Activated CD4-positive, alpha-beta memory T cell treated with anti-CD3 and anti-CD28 coated beads, Interleukin-2, amount 10 ng/mL, durations not matched to agents 7 days and 5 days (primary cell): ENCODE results near the gene SNRPF. TPM values are rescaled to one million over a fixed set of nuclear protein-coding genes. Genes with fewer than 3 reads are reported as not detected.

Experiments used
- CTCF ChIA-PET: fragments of 350-600 bp; sonication (Branson Sonifier 250); formaldehyde crosslinking; loops from one replicate; lab custom pipeline; 2021; ENCODE audit warnings: antibody characterized with exemption, inconsistent platforms; lab: Charles Lee
- POLR2A ChIA-PET: fragments of 350-600 bp; sonication (Branson Sonifier 250); formaldehyde crosslinking; loops from one replicate; lab custom pipeline; 2021; ENCODE audit warnings: antibody characterized with exemption; lab: Charles Lee
- DNase-seq: peaks from one replicate; pipeline ENCODE4 v3.0.0-alpha.2; 2020
- H3K27ac Mint-ChIP-seq: one replicate; pipeline ENCODE4 v1.8.0; 2021; ENCODE audit warnings: mild to moderate bottlenecking, mixed read lengths
- H3K27me3 Mint-ChIP-seq: one replicate; pipeline ENCODE4 v1.8.0; 2021; ENCODE audit warnings: mixed read lengths
- H3K36me3 Mint-ChIP-seq: one replicate; pipeline ENCODE4 v1.8.0; 2021; ENCODE audit warnings: low read depth, mixed read lengths
- H3K4me1 Mint-ChIP-seq: one replicate; pipeline ENCODE4 v1.8.0; 2021; ENCODE audit warnings: mixed read lengths
- H3K4me3 Mint-ChIP-seq: one replicate; pipeline ENCODE4 v1.8.0; 2021; ENCODE audit warnings: mild to moderate bottlenecking, mixed read lengths
- H3K9me3 Mint-ChIP-seq: one replicate; pipeline ENCODE4 v1.8.0; 2021; ENCODE audit warnings: mixed read lengths
- total RNA-seq, 2 experiments: library from RNA; stranded (reverse); gene quantifications; one replicate each; pipeline ENCODE4 v1.2.3, GENCODE V29; 2021

Gene SNRPF
- total RNA-seq, 2 experiments from 2014 or later, result 32.0 to 33.1 TPM

GRCh38 chr12:95870897-95871296 lies 12.1 kb downstream of the SNRPF start:
- no peak overlapping the region for H3K4me3 Mint-ChIP-seq
- H3K4me1 Mint-ChIP-seq, result no peaks in the 10 kb centered on the region
- H3K9me3 Mint-ChIP-seq, result no peaks in the 10 kb centered on the region
- H3K36me3 Mint-ChIP-seq, result peaks cover 36% of the 10 kb centered on the region
- H3K27ac Mint-ChIP-seq, result no peak overlapping the region
- no peak for DNase-seq
- H3K27me3 Mint-ChIP-seq, result no peaks in the 10 kb centered on the region
- ChIA-PET CTCF (interaction anchor here (1.4 kb wide), 1 partner anchor 14 kb away, joined by 3 read pairs; no protein-coding TSS in a partner anchor), POLR2A (no interaction called here)

GRCh38 chr12:95874452-95874851 lies 15.7 kb downstream of the SNRPF start:
- POLR2A ChIA-PET, result interaction anchor here (2.8 kb wide), 1 partner anchor 11 kb away, joined by 6 read pairs; no protein-coding TSS in a partner anchor
- no peaks in the 10 kb centered on the region for H3K27me3 Mint-ChIP-seq
- peaks cover 19% of the 10 kb centered on the region for H3K36me3 Mint-ChIP-seq
- H3K27ac Mint-ChIP-seq, result no peak overlapping the region
- H3K4me3 Mint-ChIP-seq, result no peak overlapping the region
- H3K4me1 Mint-ChIP-seq, result no peaks in the 10 kb centered on the region
- H3K9me3 Mint-ChIP-seq, result no peaks in the 10 kb centered on the region
- no peak for DNase-seq
- CTCF ChIA-PET, result no interaction called here

- POLR2A ChIA-PET, result interaction anchor here (1.7 to 2.3 kb wide), 2 partner anchors 12 to 19 kb away, joined by 4 to 8 read pairs; partner anchors contain the start of gene SNRPF
- no peak for DNase-seq
- H3K4me1 Mint-ChIP-seq, result no peaks in the 10 kb centered on the region
- H3K27me3 Mint-ChIP-seq, result no peaks in the 10 kb centered on the region
- no peaks in the 10 kb centered on the region for H3K9me3 Mint-ChIP-seq
- H3K36me3 Mint-ChIP-seq, result peaks cover 3% of the 10 kb centered on the region
- no peak overlapping the region for H3K4me3 Mint-ChIP-seq
- CTCF ChIA-PET, result interaction anchor here (1.2 kb wide), 1 partner anchor 121 kb away, joined by 3 read pairs; no protein-coding TSS in a partner anchor
- H3K27ac Mint-ChIP-seq, result no peak overlapping the region
Measured at GRCh38 chr12:95877622-95878021, 18.9 kb downstream of the SNRPF start.

- Mint-ChIP-seq H3K27ac (no peak overlapping the region), H3K36me3 (no peaks in the 10 kb centered on the region), H3K4me3 (no peak overlapping the region), H3K27me3 (peaks cover 4% of the 10 kb centered on the region), H3K4me1 (no peaks in the 10 kb centered on the region), H3K9me3 (no peaks in the 10 kb centered on the region)
- ChIA-PET CTCF (no interaction called here), POLR2A (no interaction called here)
- DNase-seq, result no peak
Measured at GRCh38 chr12:95880895-95881294, 22.1 kb downstream of the SNRPF start.

GRCh38 chr12:95881331-95881955 lies 22.7 kb downstream of the SNRPF start:
- ChIA-PET POLR2A (no interaction called here), CTCF (no interaction called here)
- Mint-ChIP-seq H3K36me3 (no peaks in the 10 kb centered on the region), H3K4me1 (no peaks in the 10 kb centered on the region), H3K4me3 (no peak overlapping the region), H3K9me3 (no peaks in the 10 kb centered on the region), H3K27me3 (peaks cover 8% of the 10 kb centered on the region), H3K27ac (no peak overlapping the region)
- DNase-seq, result no peak

- peaks cover 8% of the 10 kb centered on the region for H3K27me3 Mint-ChIP-seq
- H3K36me3 Mint-ChIP-seq, result no peaks in the 10 kb centered on the region
- ChIA-PET POLR2A (interaction anchor here (1.3 kb wide), 1 partner anchor 10 kb away, joined by 3 read pairs; no protein-coding TSS in a partner anchor), CTCF (no interaction called here)
- H3K4me1 Mint-ChIP-seq, result no peaks in the 10 kb centered on the region
- no peak overlapping the region for H3K4me3 Mint-ChIP-seq
- no peak overlapping the region for H3K27ac Mint-ChIP-seq
- no peak for DNase-seq
- no peaks in the 10 kb centered on the region for H3K9me3 Mint-ChIP-seq
Measured at GRCh38 chr12:95882080-95882479, 23.3 kb downstream of the SNRPF start.

GRCh38 chr12:95882873-95883272 lies 24.1 kb downstream of the SNRPF start:
- H3K36me3 Mint-ChIP-seq, result no peaks in the 10 kb centered on the region
- no peaks in the 10 kb centered on the region for H3K4me1 Mint-ChIP-seq
- no peak for DNase-seq
- POLR2A ChIA-PET, result interaction anchor here (1.3 kb wide), 1 partner anchor 11 kb away, joined by 3 read pairs; no protein-coding TSS in a partner anchor
- H3K27me3 Mint-ChIP-seq, result peaks cover 11% of the 10 kb centered on the region
- H3K27ac Mint-ChIP-seq, result no peak overlapping the region
- no peak overlapping the region for H3K4me3 Mint-ChIP-seq
- CTCF ChIA-PET, result no interaction called here
- no peaks in the 10 kb centered on the region for H3K9me3 Mint-ChIP-seq

- CTCF ChIA-PET, result interaction anchor here (1.1 kb wide), 1 partner anchor 15 kb away, joined by 3 read pairs; no protein-coding TSS in a partner anchor
Measured at GRCh38 chr12:95884998-95885397, 26.2 kb downstream of the SNRPF start.

GRCh38 chr12:95887311-95887710 lies 28.6 kb downstream of the SNRPF start:
- Mint-ChIP-seq H3K4me3 (no peak overlapping the region), H3K36me3 (no peaks in the 10 kb centered on the region)
- POLR2A ChIA-PET, result no interaction called here

More at GRCh38 chr12:95884998-95885397, 26.2 kb downstream of the SNRPF start:
- H3K27ac Mint-ChIP-seq, result no peak overlapping the region
- no peaks in the 10 kb centered on the region for H3K36me3 Mint-ChIP-seq
- POLR2A ChIA-PET, result no interaction called here
- DNase-seq, result no peak
- H3K4me3 Mint-ChIP-seq, result no peak overlapping the region
- H3K27me3 Mint-ChIP-seq, result peaks cover 13% of the 10 kb centered on the region
- no peaks in the 10 kb centered on the region for H3K4me1 Mint-ChIP-seq
- no peaks in the 10 kb centered on the region for H3K9me3 Mint-ChIP-seq

GRCh38 chr12:95890958-95891357 lies 32.2 kb downstream of the SNRPF start:
- POLR2A ChIA-PET, result no interaction called here
- no peak overlapping the region for H3K4me3 Mint-ChIP-seq
- no peak for DNase-seq
- CTCF ChIA-PET, result no interaction called here
- H3K36me3 Mint-ChIP-seq, result no peaks in the 10 kb centered on the region
- no peaks in the 10 kb centered on the region for H3K9me3 Mint-ChIP-seq
- H3K4me1 Mint-ChIP-seq, result no peaks in the 10 kb centered on the region
- H3K27me3 Mint-ChIP-seq, result peaks cover 12% of the 10 kb centered on the region
- H3K27ac Mint-ChIP-seq, result no peak overlapping the region

More at GRCh38 chr12:95887311-95887710, 28.6 kb downstream of the SNRPF start:
- Mint-ChIP-seq H3K27ac (no peak overlapping the region), H3K27me3 (peaks cover 13% of the 10 kb centered on the region), H3K9me3 (no peaks in the 10 kb centered on the region), H3K4me1 (no peaks in the 10 kb centered on the region)
- CTCF ChIA-PET, result no interaction called here
- no peak for DNase-seq

GRCh38 chr12:95896846-95897245 lies 38.1 kb downstream of the SNRPF start:
- ChIA-PET CTCF (no interaction called here), POLR2A (no interaction called here)
- Mint-ChIP-seq H3K4me3 (no peak overlapping the region), H3K4me1 (no peaks in the 10 kb centered on the region), H3K36me3 (no peaks in the 10 kb centered on the region), H3K27ac (no peak overlapping the region), H3K9me3 (no peaks in the 10 kb centered on the region), H3K27me3 (peaks cover 20% of the 10 kb centered on the region)
- DNase-seq, result no peak

- POLR2A ChIA-PET, result no interaction called here
- Mint-ChIP-seq H3K4me1 (no peaks in the 10 kb centered on the region), H3K27ac (no peak overlapping the region), H3K9me3 (no peaks in the 10 kb centered on the region), H3K27me3 (peaks cover 20% of the 10 kb centered on the region), H3K36me3 (no peaks in the 10 kb centered on the region), H3K4me3 (no peak overlapping the region)
- CTCF ChIA-PET, result interaction anchor here (0.9 kb wide), 1 partner anchor 14 kb away, joined by 3 read pairs; no protein-coding TSS in a partner anchor
- DNase-seq, result no peak
Measured at GRCh38 chr12:95898081-95898480, 39.3 kb downstream of the SNRPF start.

- CTCF ChIA-PET, result interaction anchor here (1.1 kb wide), 1 partner anchor 9 kb away, joined by 3 read pairs; no protein-coding TSS in a partner anchor
- no peak for DNase-seq
- Mint-ChIP-seq H3K9me3 (no peaks in the 10 kb centered on the region), H3K36me3 (no peaks in the 10 kb centered on the region), H3K4me1 (no peaks in the 10 kb centered on the region), H3K27me3 (peaks cover 31% of the 10 kb centered on the region), H3K27ac (no peak overlapping the region), H3K4me3 (no peak overlapping the region)
- POLR2A ChIA-PET, result interaction anchor here (1.0 kb wide), 1 partner anchor 34 kb away, joined by 3 read pairs; the partner anchor contains the start of genes AMDHD1 and CCDC38
Measured at GRCh38 chr12:95908573-95908972, 49.8 kb downstream of the SNRPF start.
